Measurements from ENCODE around the gene NR1I3. TPM values are rescaled to one million over a fixed set of nuclear protein-coding genes. Genes with fewer than 3 reads are reported as not detected.

Gene NR1I3
- total RNA-seq, 1 donor from 2014 or later = not detected

- intact Hi-C loops (cut with micrococcal nuclease) = loop anchor here (2.0 kb wide), 1 partner anchor 16 kb away; no protein-coding TSS in a partner anchor
- peak; percentile 73 for DNase-seq
- ATAC-seq = peak; percentile 86
Observed at GRCh38 chr1:161185282-161185682, 52.7 kb downstream of the NR1I3 start.

DNA sequence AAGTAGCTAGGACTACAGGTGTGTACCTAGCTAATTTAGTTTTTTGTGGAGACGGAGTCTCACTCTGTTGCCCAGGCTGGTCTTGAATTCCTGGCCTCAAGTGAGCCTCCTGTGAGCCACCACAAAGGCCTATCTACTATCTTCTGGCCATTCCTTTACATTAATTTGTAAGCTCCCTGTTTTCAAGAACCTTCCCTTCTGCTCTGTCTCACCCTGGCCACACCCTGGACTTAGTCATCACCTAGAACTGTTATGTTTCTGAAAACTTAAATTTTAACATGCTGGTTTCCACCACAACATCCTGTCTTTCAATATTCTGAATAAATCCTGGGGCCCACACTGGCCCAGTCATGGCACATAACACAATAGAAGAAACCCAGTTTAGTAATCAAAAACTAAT is 55.8 kb downstream of the NR1I3 start:
- ATAC-seq (no peak), DNase-seq (no peak)
- intact Hi-C loops (cut with micrococcal nuclease) = no loop called here

DNA sequence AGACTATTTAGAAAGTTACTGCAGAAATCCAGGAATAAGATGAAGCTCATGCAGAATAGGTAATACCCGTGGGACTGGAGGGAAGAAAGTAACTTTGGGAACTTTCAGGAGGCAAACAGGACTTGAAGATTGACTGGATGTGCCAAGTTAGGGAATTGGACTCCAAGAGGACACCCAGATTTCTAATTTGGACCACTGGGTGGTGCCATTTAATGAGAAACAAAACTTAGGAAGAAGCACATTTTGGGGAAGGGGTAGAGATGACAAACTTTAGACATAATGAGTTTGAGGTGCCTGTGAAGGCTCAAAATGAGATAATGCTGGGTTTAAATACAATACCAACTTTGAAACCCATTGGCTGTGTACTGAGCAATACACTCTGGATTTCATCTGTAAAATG is 57.4 kb downstream of the NR1I3 start:
- intact Hi-C loops (cut with micrococcal nuclease) = no loop called here
- no peak for ATAC-seq
- DNase-seq = no peak

- intact Hi-C loops (cut with micrococcal nuclease) = no loop called here
- ATAC-seq = no peak
- DNase-seq = no peak
Observed at GRCh38 chr1:161179698-161180097, 58.3 kb downstream of the NR1I3 start.

Small RNA genes within 50 kb of the gene (microRNA-seq; reads per million reads assigned to microRNA genes)
- not detected for gene MIR5187 (ENCODE audit: borderline number of aligned reads)

Other genes starting within 250 kb of the NR1I3 start
- gene F11R, start 217.1 kb downstream of the NR1I3 start, total RNA-seq = 8.3 TPM
- gene TSTD1, start 199.2 kb downstream of the NR1I3 start, total RNA-seq = 15.4 TPM
- 30.3 TPM for gene USF1, start 192.2 kb downstream of the NR1I3 start, total RNA-seq
- 3.7 TPM for gene ARHGAP30, start 168.3 kb downstream of the NR1I3 start, total RNA-seq
- gene NECTIN4, start 148.6 kb downstream of the NR1I3 start, total RNA-seq = not detected
- gene KLHDC9, start 139.8 kb downstream of the NR1I3 start, total RNA-seq = 5.2 TPM
- gene PFDN2, start 120.2 kb downstream of the NR1I3 start, total RNA-seq = 64.8 TPM
- 33.0 TPM for gene NIT1, start 120.1 kb downstream of the NR1I3 start, total RNA-seq
- gene DEDD, start 105.5 kb downstream of the NR1I3 start, total RNA-seq = 29.3 TPM
- gene UFC1, start 84.2 kb downstream of the NR1I3 start, total RNA-seq = 78.0 TPM
- gene USP21, start 78.7 kb downstream of the NR1I3 start, total RNA-seq = 22.9 TPM
- gene PPOX, start 71.8 kb downstream of the NR1I3 start, total RNA-seq = 10.7 TPM
- gene B4GALT3, start 60.7 kb downstream of the NR1I3 start, total RNA-seq = 23.6 TPM
- 7.2 TPM for gene ADAMTS4, start 39.1 kb downstream of the NR1I3 start, total RNA-seq
- 335 TPM for gene NDUFS2, start 35.8 kb downstream of the NR1I3 start, total RNA-seq
- 24.8 TPM for gene FCER1G, start 22.9 kb downstream of the NR1I3 start, total RNA-seq
- gene APOA2, start 14.6 kb downstream of the NR1I3 start, total RNA-seq = not detected
- 41.8 TPM for gene TOMM40L, start 12.1 kb downstream of the NR1I3 start, total RNA-seq
- gene PCP4L1, start 20.5 kb upstream of the NR1I3 start, total RNA-seq = 0.17 TPM
- gene MPZ, start 71.8 kb upstream of the NR1I3 start, total RNA-seq = 3.8 TPM
- 415 TPM for gene SDHC, start 76.2 kb upstream of the NR1I3 start, total RNA-seq
- gene CFAP126, start 129.7 kb upstream of the NR1I3 start, total RNA-seq = not detected